GM15510 (cell line): ENCODE measurements around the gene MBOAT2.

Experiments used
- POLR2A ChIP-seq: IDR thresholded peaks from 3 replicates; pipeline ENCODE4 v1.6.1; 2011; ENCODE audit warnings: borderline replicate concordance; ENCODE audit not compliant: insufficient read length; ENCODE audit errors: extremely low read depth

MBOAT2 gene

DNA sequence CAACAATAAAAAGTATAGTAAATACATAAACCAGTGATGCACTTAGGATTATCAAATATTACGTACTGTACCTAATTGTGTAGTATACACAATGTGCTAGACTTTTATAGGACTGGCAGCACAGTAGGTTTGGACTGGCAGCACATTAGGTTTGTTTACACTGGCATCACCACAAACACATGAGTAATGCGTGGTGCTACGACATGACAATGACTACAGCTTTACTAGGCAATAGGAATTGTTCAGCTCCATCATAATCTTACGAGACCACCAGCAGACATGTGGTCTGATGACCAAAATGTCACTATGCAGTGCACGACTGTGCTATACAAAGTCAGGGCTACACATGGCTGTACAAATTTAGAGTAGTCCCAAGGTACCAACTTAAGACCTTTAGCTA, 2.3 kb downstream of the MBOAT2 start:
- no peak for TF ChIP-seq POLR2A

DNA sequence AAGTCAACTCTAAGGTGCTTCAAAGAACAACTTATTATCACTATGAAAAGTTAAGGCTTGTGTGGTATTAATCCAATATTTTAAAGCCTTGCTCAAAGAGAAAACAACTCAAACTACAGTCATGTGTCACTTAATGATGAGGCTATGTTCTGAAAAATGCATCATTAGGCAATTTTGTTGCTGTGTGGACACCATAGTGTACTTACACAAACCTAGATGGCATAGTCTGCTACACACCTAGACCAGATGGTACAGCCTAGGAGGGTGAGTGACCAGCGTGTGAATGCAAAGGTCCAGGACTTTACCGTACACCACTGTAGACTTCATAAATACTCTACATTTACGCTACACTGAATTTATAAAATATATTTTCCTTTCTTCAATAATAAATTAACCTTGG, 3.0 kb downstream of the MBOAT2 start:
- TF ChIP-seq POLR2A: no peak

DNA sequence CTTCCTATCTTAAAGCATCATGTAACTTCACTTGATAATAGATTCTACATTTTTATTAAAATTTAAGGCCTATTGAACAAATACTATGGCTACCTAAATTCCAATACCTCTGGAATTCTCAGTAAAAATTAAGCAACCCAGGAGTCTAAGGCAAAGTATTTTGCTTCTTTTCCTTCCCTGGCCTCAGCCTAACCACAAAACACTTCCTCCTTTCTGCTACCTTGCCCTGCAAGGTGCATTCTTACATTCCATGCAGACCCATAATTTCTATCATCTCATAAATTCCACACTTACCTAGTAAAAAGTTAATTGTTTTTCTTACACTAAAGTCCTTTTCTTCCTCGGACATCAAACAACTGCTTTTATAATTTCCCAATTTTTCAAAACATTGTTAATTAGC, 3.7 kb downstream of the MBOAT2 start:
- TF ChIP-seq POLR2A: no peak

GRCh38 chr2:8999102-8999446, 4.4 kb downstream of the MBOAT2 start:
- TF ChIP-seq POLR2A: no peak

DNA sequence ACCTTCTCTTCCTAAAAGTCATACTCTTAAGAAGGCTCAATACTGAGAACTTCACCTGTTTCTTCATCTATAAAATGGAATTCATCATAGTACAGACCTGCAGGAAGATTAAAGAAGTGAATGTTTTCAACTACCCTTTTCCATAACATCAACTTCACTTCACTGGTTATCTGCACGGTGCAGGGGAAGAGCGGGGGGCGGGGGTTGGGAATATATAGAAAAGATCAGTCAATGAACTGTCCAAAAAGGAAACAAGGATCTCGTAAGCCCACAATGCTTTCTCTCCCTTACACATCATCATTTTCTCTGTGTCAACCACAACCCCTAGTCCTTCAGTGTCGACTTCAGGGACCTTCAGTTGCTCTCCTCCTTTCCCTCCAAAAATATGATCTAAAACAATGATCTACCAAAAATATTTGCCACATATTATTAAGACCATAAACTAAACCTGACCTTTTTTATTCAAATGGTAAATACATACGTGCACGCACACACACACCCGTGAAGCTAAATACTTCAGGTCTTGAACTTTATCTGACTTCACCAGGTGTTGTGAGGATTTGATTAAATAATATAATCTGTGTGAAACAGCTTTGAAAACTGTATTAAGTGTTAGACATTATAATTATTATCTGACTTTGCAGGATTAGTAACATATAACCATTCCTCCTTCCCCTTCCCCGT, 4.9 kb downstream of the MBOAT2 start:
- no peak for TF ChIP-seq POLR2A

DNA sequence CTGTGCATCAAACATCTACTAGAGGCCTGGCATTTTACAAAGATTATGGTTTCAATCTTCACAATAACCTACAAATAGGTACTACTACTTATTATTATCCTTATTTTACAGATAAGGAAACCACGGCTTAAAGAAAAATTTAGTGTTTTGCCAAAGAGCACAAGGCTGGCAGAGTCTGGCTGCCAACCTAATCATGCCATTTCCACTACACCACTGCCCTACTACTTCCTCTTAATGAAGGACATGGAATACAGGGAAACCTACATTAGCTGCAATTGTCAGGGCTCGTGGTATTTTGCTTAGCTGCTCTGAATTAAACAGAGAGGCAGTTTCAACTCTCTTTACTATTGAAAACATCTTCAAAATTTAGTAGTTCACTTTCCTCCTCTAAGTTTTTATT, 5.9 kb downstream of the MBOAT2 start:
- TF ChIP-seq POLR2A: no peak

- no peak for TF ChIP-seq POLR2A
Measured at GRCh38 chr2:8997108-8997507, 6.4 kb downstream of the MBOAT2 start.

GRCh38 chr2:8996006-8996405, 7.5 kb downstream of the MBOAT2 start:
- TF ChIP-seq POLR2A: no peak

DNA sequence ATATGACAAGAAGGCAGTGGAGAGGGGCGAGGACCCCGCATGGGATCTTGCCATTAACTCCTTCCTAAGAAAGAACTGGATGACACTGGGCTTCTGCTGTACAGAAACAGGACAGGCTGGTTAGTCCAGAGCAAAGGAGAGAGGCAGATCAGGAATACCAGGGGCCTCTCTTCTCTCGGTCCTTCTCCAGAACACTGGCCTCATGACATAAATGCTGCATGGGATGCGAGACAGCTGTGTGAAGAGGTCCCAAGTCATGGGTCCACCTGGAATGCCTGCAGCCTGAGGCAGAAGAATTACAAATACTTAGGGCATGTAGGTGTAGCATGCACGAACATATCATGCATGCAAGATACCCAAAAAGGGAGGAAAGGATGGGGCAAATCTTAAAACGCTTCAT, 9.1 kb downstream of the MBOAT2 start:
- TF ChIP-seq POLR2A: no peak

DNA sequence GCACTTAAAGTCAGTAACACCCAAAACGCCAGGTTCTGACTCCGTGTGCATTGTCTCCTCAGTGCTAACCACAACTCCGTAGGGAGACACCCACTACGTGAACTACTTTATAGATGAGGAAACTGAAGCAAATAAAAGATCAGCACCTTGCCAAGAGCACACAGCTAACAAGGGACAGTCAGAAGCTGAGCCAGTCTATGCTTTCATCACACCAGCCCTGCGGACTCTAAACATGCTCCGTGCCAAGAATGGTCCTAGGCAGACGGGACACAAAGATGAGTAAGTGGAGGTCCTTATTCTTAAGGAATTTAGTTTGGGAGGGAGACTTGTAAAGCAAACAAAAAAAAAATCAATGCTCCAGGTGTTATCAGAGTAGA, 9.6 kb downstream of the MBOAT2 start:
- no peak for TF ChIP-seq POLR2A

GRCh38 chr2:8993196-8993901, 10.1 kb downstream of the MBOAT2 start:
- TF ChIP-seq POLR2A: no peak

- no peak for TF ChIP-seq POLR2A
Measured at GRCh38 chr2:8992643-8993042, 10.8 kb downstream of the MBOAT2 start.

- no peak for TF ChIP-seq POLR2A
Measured at GRCh38 chr2:8989536-8990079, 13.9 kb downstream of the MBOAT2 start.

DNA sequence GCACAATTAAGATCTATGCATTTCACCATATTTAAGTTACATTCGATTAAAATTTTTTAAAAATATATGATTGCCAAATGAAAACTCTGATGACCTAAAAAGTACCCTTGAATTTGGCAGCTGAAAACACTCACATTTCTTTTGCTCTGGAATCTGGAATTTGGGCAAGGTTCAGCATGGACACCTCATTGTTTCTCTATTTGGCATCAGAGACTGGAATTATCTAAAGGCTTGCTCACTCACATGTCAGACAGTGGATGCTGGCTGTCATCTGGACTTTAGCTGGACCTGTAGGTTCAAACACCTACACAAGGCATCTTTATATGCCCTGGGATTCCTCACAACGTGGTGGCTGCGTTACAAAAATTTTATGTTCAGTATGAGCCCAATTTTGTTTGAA, 16.1 kb downstream of the MBOAT2 start:
- no peak for TF ChIP-seq POLR2A

DNA sequence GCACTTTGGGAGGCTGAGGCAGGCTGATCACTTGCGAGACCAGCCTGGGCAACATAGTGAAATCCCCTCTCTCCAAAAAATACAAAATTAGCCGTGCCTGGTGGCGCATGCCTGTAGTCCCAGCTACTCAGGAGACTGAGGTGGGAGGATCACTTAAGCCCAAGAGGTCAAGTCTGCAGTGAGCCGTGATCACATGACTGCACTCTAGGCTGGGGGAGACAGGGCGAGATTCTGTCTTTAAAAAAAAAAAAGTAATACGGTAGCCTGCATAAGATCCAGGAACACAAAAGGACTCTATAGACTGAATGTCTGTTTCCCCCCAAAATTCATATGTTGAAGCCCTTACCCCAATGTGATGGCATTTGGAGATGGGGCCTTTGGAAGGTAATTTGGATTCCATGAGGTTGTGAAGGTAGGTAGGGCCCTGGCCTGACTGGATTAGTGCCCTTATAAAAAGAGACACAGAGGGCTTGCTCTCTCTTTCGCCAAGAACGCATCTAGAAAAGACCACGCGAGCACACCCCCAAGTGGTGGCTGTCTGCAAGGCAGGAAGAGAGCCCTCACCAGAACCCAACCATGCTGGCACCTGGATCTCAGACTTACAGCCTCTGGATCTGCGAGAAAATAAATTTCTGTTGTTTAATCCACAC, 17.0 kb downstream of the MBOAT2 start:
- no peak for TF ChIP-seq POLR2A
